Stimulated activated CD4-positive, alpha-beta T cell treated with anti-CD3 and anti-CD28 coated beads, Interleukin-2, amount 100 ng/mL, for 24 hours (primary cell): Measurements from ENCODE around the gene HPS4.
A peak's percentile ranks its signal among the peaks of the same experiment; 100 is the strongest.
"Not testable (repeated sequence)": the region's sequence is repeated elsewhere in the genome, so short reads cannot be mapped to it uniquely, and the experiment has no call there.

Experiments
- DNase-seq, 2 donors: peaks; one replicate each; pipeline ENCODE4 v3.0.0-alpha.2; 2020

The HPS4 gene

GRCh38 chr22:26439559-26439958 lies 44.0 kb downstream of the HPS4 start:
- no peak for DNase-seq

- DNase-seq = not testable (repeated sequence)
These were observed 44.8 kb downstream of the HPS4 start for GRCh38 chr22:26438776-26439175.

- no peak for DNase-seq
These were observed 45.7 kb downstream of the HPS4 start for GRCh38 chr22:26437694-26438392.

GRCh38 chr22:26436903-26437515 lies 46.6 kb downstream of the HPS4 start:
- no peak for DNase-seq

GRCh38 chr22:26435327-26436093 lies 48.1 kb downstream of the HPS4 start:
- no peak for DNase-seq

GRCh38 chr22:26433805-26434204 lies 49.8 kb downstream of the HPS4 start:
- DNase-seq = no peak

- no peak for DNase-seq
These were observed 50.8 kb downstream of the HPS4 start for GRCh38 chr22:26432619-26433311.

GRCh38 chr22:26431261-26431995 lies 52.2 kb downstream of the HPS4 start:
- no peak for DNase-seq

- no peak for DNase-seq
These were observed 53.0 kb downstream of the HPS4 start for GRCh38 chr22:26430600-26430999.

- DNase-seq = peak in 1 of 2 donors; percentile 25
These were observed 53.9 kb downstream of the HPS4 start for GRCh38 chr22:26429458-26430286.

GRCh38 chr22:26428515-26429457 lies 54.8 kb downstream of the HPS4 start, which contains the start of gene ASPHD2:
ASPHD2 (plus strand) TSS chr22:26429260; CDS start chr22:26433616, 4,356 bp downstream.
- DNase-seq = peak; percentile 74 to 76

- no peak for DNase-seq
These were observed 56.7 kb downstream of the HPS4 start for GRCh38 chr22:26426924-26427323.

GRCh38 chr22:26418620-26419019 lies 65.0 kb downstream of the HPS4 start:
- no peak for DNase-seq

- no peak for DNase-seq
These were observed 66.2 kb downstream of the HPS4 start for GRCh38 chr22:26417406-26417805.

- no peak for DNase-seq
These were observed 66.8 kb downstream of the HPS4 start for GRCh38 chr22:26416670-26417276.

- no peak for DNase-seq
These were observed 67.3 kb downstream of the HPS4 start for GRCh38 chr22:26416256-26416655.

GRCh38 chr22:26414347-26414746 lies 69.2 kb downstream of the HPS4 start:
- no peak for DNase-seq

GRCh38 chr22:26410386-26410785 lies 73.2 kb downstream of the HPS4 start:
- no peak for DNase-seq

GRCh38 chr22:26409719-26410335 lies 73.8 kb downstream of the HPS4 start:
- no peak for DNase-seq
